ENCODE results near the gene EVA1C. TPM values are rescaled to one million over a fixed set of nuclear protein-coding genes. Genes with fewer than 3 reads are reported as not detected.

The EVA1C gene
- total RNA-seq, 4 donors from 2014 or later = 43.1 to 71.4 (median 51.1) TPM

- TF ChIP-seq POLR2A (IDR thresholded peaks at IDR 0.05) = peak; percentile 91 to 93
- peak; percentile 99 for TF ChIP-seq POLR2AphosphoS5 (IDR thresholded peaks at IDR 0.05)
- peak; percentile 98 for TF ChIP-seq EP300 (IDR thresholded peaks at IDR 0.05)
- no peak for TF ChIP-seq CTCF (IDR thresholded peaks at IDR 0.05)
- 2 to 3% methylated on average over 13 to 21 of the region's 63 CpGs for WGBS, 2 donors (ENCODE audit: low coverage in 1 of 2)
- peak; percentile 90 for ATAC-seq
- no peaks in the 10 kb centered on the region for H3K9me3 ChIP-seq
- peaks cover 0 to 8% of the 10 kb centered on the region in 2 donors for H3K36me3 ChIP-seq
- H3K4me1 ChIP-seq = peaks cover 3 to 58% (median 30%) of the 10 kb centered on the region in 3 donors
- peak overlapping the region; percentile 69 to 88 for H3K4me3 ChIP-seq
- H3K27ac ChIP-seq = peak overlapping the region; percentile 93 to 100 (median 96)
- H3K27me3 ChIP-seq = no peaks in the 10 kb centered on the region
Observed at GRCh38 chr21:32411350-32412161, 950 bp upstream of the EVA1C start.

GRCh38 chr21:32413015-32413504 lies 554 bp downstream of the EVA1C start:
- H3K27me3 ChIP-seq = no peaks in the 10 kb centered on the region
- H3K27ac ChIP-seq = peak overlapping the region; percentile 93 to 100 (median 96)
- H3K4me3 ChIP-seq = peak overlapping the region; percentile 69 to 88
- H3K36me3 ChIP-seq = peaks cover 0 to 21% of the 10 kb centered on the region in 2 donors
- H3K4me1 ChIP-seq = peaks cover 3 to 73% (median 30%) of the 10 kb centered on the region in 3 donors
- WGBS, 2 donors (ENCODE audit: low coverage in 1 of 2) = 24 to 25% methylated on average over 3 to 13 of the region's 32 CpGs
- TF ChIP-seq EP300 (IDR thresholded peaks at IDR 0.05) (no peak), POLR2AphosphoS5 (IDR thresholded peaks at IDR 0.05) (peak; percentile 74)
- H3K9me3 ChIP-seq = no peaks in the 10 kb centered on the region
- peak; percentile 4 for ATAC-seq

- no peak for TF ChIP-seq POLR2AphosphoS5 (IDR thresholded peaks at IDR 0.05)
- Histone ChIP-seq H3K9me3 (no peaks in the 10 kb centered on the region), H3K27me3 (no peaks in the 10 kb centered on the region), H3K4me3 (peak overlapping the region; percentile 69 to 88), H3K4me1 (peaks cover 3 to 82% (median 30%) of the 10 kb centered on the region in 3 donors), H3K27ac (peak overlapping the region; percentile 93 to 100 (median 96)), H3K36me3 (peaks cover 0 to 27% of the 10 kb centered on the region in 2 donors)
- ATAC-seq = no peak
- WGBS, 2 donors (ENCODE audit: low coverage in 1 of 2) = 0 to 10% methylated on average over 1 of the region's 7 CpGs
Observed at GRCh38 chr21:32413697-32414578, 1.4 kb downstream of the EVA1C start.

- 28 to 51% methylated on average over 4 to 8 of the region's 8 CpGs for WGBS, 2 donors (ENCODE audit: low coverage in 1 of 2)
- H3K4me1 ChIP-seq = peaks cover 3 to 86% (median 30%) of the 10 kb centered on the region in 3 donors
Observed at GRCh38 chr21:32414579-32415358, 2.3 kb downstream of the EVA1C start.

More at GRCh38 chr21:32414579-32415358, 2.3 kb downstream of the EVA1C start:
- no peaks in the 10 kb centered on the region for H3K27me3 ChIP-seq
- peak overlapping the region; percentile 93 to 100 (median 96) for H3K27ac ChIP-seq
- no peak for ATAC-seq
- TF ChIP-seq POLR2AphosphoS5 (IDR thresholded peaks at IDR 0.05) (no peak), CTCF (IDR thresholded peaks at IDR 0.05) (peak in 3 of 4 experiments; percentile 14 to 48 (median 24)), POLR2A (IDR thresholded peaks at IDR 0.05) (no peak), EP300 (IDR thresholded peaks at IDR 0.05) (no peak)
- H3K36me3 ChIP-seq = peaks cover 0 to 27% of the 10 kb centered on the region in 2 donors
- peak overlapping the region in 1 of 2 donors; percentile 88 for H3K4me3 ChIP-seq
- H3K9me3 ChIP-seq = no peaks in the 10 kb centered on the region

Measured in gastroesophageal sphincter (tissue), 4 donors.